AG09309 (cell line): Measurements from ENCODE around the gene MAPT.

Experiments
- DNase-seq: peaks from one replicate; pipeline ENCODE4 v3.0.0-alpha.2; 2010; ENCODE audit warnings: low read depth
- H3K4me3 ChIP-seq: 2 replicates; pipeline ENCODE4 v1.5.1; 2011; ENCODE audit warnings: mild to moderate bottlenecking, low read depth, low read length, moderate library complexity; ENCODE audit not compliant: control insufficient read depth
- CTCF ChIP-seq: IDR thresholded peaks from 2 replicates; pipeline ENCODE4 v1.5.1; 2011; ENCODE audit warnings: mild to moderate bottlenecking, low read depth, low read length, inconsistent platforms; ENCODE audit not compliant: insufficient read depth, control insufficient read depth; ENCODE audit errors: missing control alignments

MAPT gene

GRCh38 chr17:45992904-45993303 lies 98.5 kb downstream of the MAPT start:
- no peak for DNase-seq
- TF ChIP-seq CTCF, result no peak
- no peak overlapping the region for H3K4me3 ChIP-seq

GRCh38 chr17:45993962-45994627 lies 99.7 kb downstream of the MAPT start:
- H3K4me3 ChIP-seq, result no peak overlapping the region
- no peak for DNase-seq
- no peak for TF ChIP-seq CTCF

- no peak for TF ChIP-seq CTCF
- no peak overlapping the region for H3K4me3 ChIP-seq
- DNase-seq, result no peak
Measured at GRCh38 chr17:45994987-45995386, 100.6 kb downstream of the MAPT start.

GRCh38 chr17:45995627-45996270 lies 101.4 kb downstream of the MAPT start:
- TF ChIP-seq CTCF, result no peak
- no peak overlapping the region for H3K4me3 ChIP-seq
- no peak for DNase-seq

- H3K4me3 ChIP-seq, result no peak overlapping the region
- DNase-seq, result no peak
- TF ChIP-seq CTCF, result no peak
Measured at GRCh38 chr17:45996282-45996937, 102.1 kb downstream of the MAPT start.

GRCh38 chr17:45997166-45997565 lies 102.8 kb downstream of the MAPT start:
- no peak overlapping the region for H3K4me3 ChIP-seq
- TF ChIP-seq CTCF, result no peak

More at GRCh38 chr17:45997166-45997565, 102.8 kb downstream of the MAPT start:
- DNase-seq, result no peak
